Lung (tissue), 12 donors: ENCODE data around the gene MMP14. TPM values are rescaled to one million over a fixed set of nuclear protein-coding genes. Genes with fewer than 3 reads are reported as not detected.
A peak's percentile ranks its signal among the peaks of the same experiment; 100 is the strongest.
"Not testable (repeated sequence)": the region's sequence is repeated elsewhere in the genome, so short reads cannot be mapped to it uniquely, and the experiment has no call there.

Experiments used
- ATAC-seq: fragments of 200-7000 bp; cut with Tn5 transposase; one replicate; pipeline ENCODE4 v1.9.1; 2020; ENCODE audit warnings: moderate number of reproducible peaks; ENCODE audit not compliant: insufficient read depth, low FRiP score
- DNase-seq, 3 donors: peaks; one replicate each; pipeline ENCODE4 v3.0.0-alpha.2; 2013 to 2017
- H3K27ac ChIP-seq, 2 donors: one replicate each; pipeline ENCODE4 v1.5.1; 2013; ENCODE audit warnings: mild to moderate bottlenecking in 2 of 2, moderate library complexity in 2 of 2, control low read depth in 1 of 2, inconsistent platforms in 1 of 2, low read depth in 1 of 2, low read length in 1 of 2
- H3K27me3 ChIP-seq, 3 donors: one replicate each; pipeline ENCODE4 v1.5.1; 2013; ENCODE audit warnings: low read length in 2 of 3; ENCODE audit not compliant: control insufficient read depth in 3 of 3, insufficient read depth in 3 of 3
- H3K36me3 ChIP-seq, 4 donors: one replicate each; pipeline ENCODE4 v1.5.1; 2013; ENCODE audit warnings: low read length in 4 of 4, mild to moderate bottlenecking in 1 of 4, moderate library complexity in 1 of 4; ENCODE audit not compliant: control insufficient read depth in 4 of 4, insufficient read depth in 4 of 4
- H3K4me1 ChIP-seq, 5 donors: one replicate each; pipeline ENCODE4 v1.5.1; 2013; ENCODE audit warnings: low read length in 5 of 5, mild to moderate bottlenecking in 2 of 5, moderate library complexity in 1 of 5; ENCODE audit not compliant: control insufficient read depth in 5 of 5, insufficient read depth in 5 of 5
- H3K4me3 ChIP-seq: one replicate; pipeline ENCODE4 v1.5.1; 2013; ENCODE audit warnings: mild to moderate bottlenecking, control low read depth, moderate library complexity
- H3K9ac ChIP-seq, 2 donors: one replicate each; pipeline ENCODE4 v1.5.1; 2013; ENCODE audit warnings: low read length in 2 of 2, control low read depth in 1 of 2; ENCODE audit not compliant: insufficient read depth in 1 of 2
- H3K9me3 ChIP-seq, 4 donors: one replicate each; pipeline ENCODE4 v1.5.1; 2013; ENCODE audit warnings: low read length in 3 of 4, mild to moderate bottlenecking in 1 of 4, moderate library complexity in 1 of 4; ENCODE audit not compliant: control insufficient read depth in 4 of 4, insufficient read depth in 3 of 4
- CTCF ChIP-seq: IDR thresholded peaks from 2 replicates; pipeline ENCODE4 v1.5.1; 2012; ENCODE audit warnings: mild to moderate bottlenecking; ENCODE audit errors: control extremely low read depth, extremely low read depth
- WGBS, 2 donors: extraction: QIAGEN DNeasy Blood & Tissue Kit; methylation state at CpG; one replicate each; pipeline ENCODE4 v1.1.7; 2013; 5-methylcytosine and 5-hydroxymethylcytosine counted together
- polyA plus RNA-seq, 2 donors: library from polyadenylated mRNA; stranded (reverse); fragments of 200-250 nt; gene quantifications; one replicate each; pipeline ENCODE4 v1.2.1, GENCODE V29; 2013
- total RNA-seq, 2 donors: library from RNA; depleted of rRNA in 1 of 2; stranded (reverse); fragments of >200 nt in 1 of 2; gene quantifications; one replicate each; pipeline ENCODE4 v1.2.1, GENCODE V29; 2014 to 2021
- donor health status: control.
- donor health status: control.
- donor health status: Bipolar disorder and iron deficiency.
- donor health status: healthy.
- donor health status: DM: yes; HTN: yes; CAD: no.

The MMP14 gene
- total and polyA plus RNA-seq, 4 donors = 121 to 162 (median 135) TPM

- DNase-seq (no peak), ATAC-seq (no peak)
- Histone ChIP-seq H3K4me3 (no peak overlapping the region), H3K27me3 (no peaks in the 10 kb centered on the region), H3K9me3 (peaks cover 0 to 3% (median 0%) of the 10 kb centered on the region in 4 donors), H3K27ac (no peak overlapping the region), H3K4me1 (peaks cover 5 to 52% (median 28%) of the 10 kb centered on the region in 5 donors), H3K36me3 (no peaks in the 10 kb centered on the region), H3K9ac (peak overlapping the region in 1 of 2 donors; percentile 62)
- no peak for TF ChIP-seq CTCF
- WGBS, 2 donors = 68 to 89% methylated on average over 2 of the region's 2 CpGs
These were observed 16.2 kb downstream of the MMP14 start for GRCh38 chr14:22852599-22852939.

GRCh38 chr14:22852940-22853767 lies 16.8 kb downstream of the MMP14 start:
- Histone ChIP-seq H3K4me1 (peaks cover 5 to 47% (median 22%) of the 10 kb centered on the region in 5 donors), H3K36me3 (no peaks in the 10 kb centered on the region), H3K27me3 (no peaks in the 10 kb centered on the region), H3K9ac (peak overlapping the region in 1 of 2 donors; percentile 62), H3K9me3 (peaks cover 0 to 3% (median 0%) of the 10 kb centered on the region in 4 donors), H3K27ac (peak overlapping the region in 1 of 2 donors; percentile 52), H3K4me3 (no peak overlapping the region)
- WGBS, 2 donors = 2% methylated on average over 19 to 20 of the region's 20 CpGs
- ATAC-seq = peak; percentile 68
- peak; percentile 97 for TF ChIP-seq CTCF
- DNase-seq = peak; percentile 93 to 95 (median 94)

GRCh38 chr14:22854296-22854695 lies 17.9 kb downstream of the MMP14 start:
- peaks cover 5 to 36% (median 21%) of the 10 kb centered on the region in 5 donors for H3K4me1 ChIP-seq
- not testable (repeated sequence) for H3K4me3 ChIP-seq, ATAC-seq, DNase-seq, H3K9ac ChIP-seq, H3K9me3 ChIP-seq, H3K27me3 ChIP-seq, H3K36me3 ChIP-seq, H3K27ac ChIP-seq
- whole genome bisulfite sequencing, 2 donors = 97 to 98% methylated on average over 11 of the region's 11 CpGs

- Histone ChIP-seq H3K9ac (no peak overlapping the region), H3K27ac (no peak overlapping the region), H3K4me1 (peaks cover 5 to 27% (median 16%) of the 10 kb centered on the region in 5 donors), H3K9me3 (peaks cover 0 to 3% (median 0%) of the 10 kb centered on the region in 4 donors), H3K27me3 (no peaks in the 10 kb centered on the region), H3K4me3 (no peak overlapping the region), H3K36me3 (no peaks in the 10 kb centered on the region)
- DNase-seq (no peak), ATAC-seq (no peak)
- TF ChIP-seq CTCF = no peak
- WGBS, 2 donors = 87 to 92% methylated on average over 8 of the region's 8 CpGs
These were observed 18.8 kb downstream of the MMP14 start for GRCh38 chr14:22854963-22855724.
